IMR-90 (cell line): Measurements from ENCODE around the gene TMEM163. TPM values are rescaled to one million over a fixed set of nuclear protein-coding genes. Genes with fewer than 3 reads are reported as not detected.

Experiments
- ATAC-seq: fragments of 200-7000 bp; cut with Tn5 transposase; 2 replicates; pipeline ENCODE4 v1.9.1; 2020; ENCODE audit warnings: low read depth, mild to moderate bottlenecking, moderate library complexity
- BruUV-seq: library from RNA; stranded (reverse); fragments of 400-500 nt; replicated peaks from 2 replicates; lab custom pipeline; 2021; lab: Mats Ljungman, UMichigan
- CTCF ChIA-PET: fragments of 300-600 bp; formaldehyde crosslinking; extraction: SDS; loops from one replicate; lab custom pipeline; 2021; ENCODE audit warnings: antibody characterized with exemption; lab: Yijun Ruan, JAX
- POLR2A ChIA-PET: fragments of 300-600 bp; sonication (Branson Sonifier 250); formaldehyde crosslinking; loops from one replicate; lab custom pipeline; 2022; ENCODE audit warnings: antibody characterized with exemption; ENCODE audit not compliant: unreplicated experiment; lab: Charles Lee
- DNase-seq: peaks from one replicate; pipeline ENCODE4 v3.0.0; 2013
- H2AFZ ChIP-seq: replicated peaks from 2 replicates; pipeline ENCODE3; 2013; ENCODE audit warnings: low read length, mild to moderate bottlenecking; ENCODE audit not compliant: poor library complexity
- H2AK5ac ChIP-seq: 2 replicates; pipeline ENCODE4 v1.6.1; 2013; ENCODE audit warnings: low read depth, low read length, inconsistent platforms
- H2AK9ac ChIP-seq: replicated peaks from 2 replicates; pipeline ENCODE3; 2013; ENCODE audit warnings: mild to moderate bottlenecking, low read depth, low read length, moderate library complexity; ENCODE audit not compliant: poor library complexity
- H2BK120ac ChIP-seq: 2 replicates; pipeline ENCODE4 v1.6.1; 2013; ENCODE audit warnings: low read depth, low read length, inconsistent platforms
- H2BK15ac ChIP-seq: 3 replicates; pipeline ENCODE4 v1.6.1; 2013; ENCODE audit warnings: low read depth, low read length, inconsistent platforms
- H2BK20ac ChIP-seq: 2 replicates; pipeline ENCODE4 v1.6.1; 2013; ENCODE audit warnings: low read depth, mild to moderate bottlenecking, inconsistent platforms, low read length, moderate library complexity
- H2BK5ac ChIP-seq: 2 replicates; pipeline ENCODE4 v1.6.1; 2013; ENCODE audit warnings: mild to moderate bottlenecking, low read depth, low read length, inconsistent platforms; ENCODE audit not compliant: poor library complexity, severe bottlenecking
- H3K14ac ChIP-seq: replicated peaks from 2 replicates; pipeline ENCODE4 v1.6.1; 2013; ENCODE audit warnings: low read depth, low read length, inconsistent platforms
- H3K18ac ChIP-seq: 2 replicates; pipeline ENCODE4 v1.6.1; 2013; ENCODE audit warnings: low read depth, low read length, control low read depth
- H3K23ac ChIP-seq: 2 replicates; pipeline ENCODE4 v1.6.1; 2013; ENCODE audit warnings: low read depth, low read length, inconsistent platforms
- H3K27ac ChIP-seq: 2 replicates; pipeline ENCODE4 v1.5.1; 2013; ENCODE audit warnings: mild to moderate bottlenecking, control low read depth, low read length; ENCODE audit not compliant: insufficient read depth
- H3K27me3 ChIP-seq: 2 replicates; pipeline ENCODE4 v1.6.1; 2013; ENCODE audit warnings: low read length; ENCODE audit not compliant: control insufficient read depth, insufficient read depth
- H3K36me3 ChIP-seq: 2 replicates; pipeline ENCODE4 v1.6.1; 2013; ENCODE audit warnings: low read length, mixed read lengths; ENCODE audit not compliant: control insufficient read depth, insufficient read depth
- H3K4ac ChIP-seq: 2 replicates; pipeline ENCODE4 v1.6.1; 2013; ENCODE audit warnings: low read depth, low read length, inconsistent platforms
- H3K4me1 ChIP-seq: 2 replicates; pipeline ENCODE4 v1.6.1; 2013; ENCODE audit warnings: low read length, mixed read lengths; ENCODE audit not compliant: control insufficient read depth, insufficient read depth
- H3K4me2 ChIP-seq: 2 replicates; pipeline ENCODE4 v1.6.1; 2013; ENCODE audit warnings: low read depth, mild to moderate bottlenecking, control low read depth, low read length, moderate library complexity
- H3K4me3 ChIP-seq: 2 replicates; pipeline ENCODE4 v1.5.1; 2013; ENCODE audit warnings: low read depth, mild to moderate bottlenecking, control low read depth, low read length, moderate library complexity; ENCODE audit not compliant: insufficient read depth
- H3K56ac ChIP-seq: 2 replicates; pipeline ENCODE4 v1.6.1; 2013; ENCODE audit warnings: low read length, inconsistent platforms; ENCODE audit not compliant: insufficient read depth; ENCODE audit errors: extremely low read depth
- H3K79me1 ChIP-seq, 2 experiments: 2 replicates each; pipeline ENCODE4 v1.6.1; 2013; ENCODE audit warnings: low read length in 2 of 2, inconsistent platforms in 1 of 2, low read depth in 1 of 2
- H3K9ac ChIP-seq: 2 replicates; pipeline ENCODE4 v1.6.1; 2013; ENCODE audit warnings: low read depth, low read length, control low read depth
- H3K9me1 ChIP-seq: 2 replicates; pipeline ENCODE4 v1.6.1; 2013; ENCODE audit warnings: low read length, inconsistent platforms; ENCODE audit not compliant: insufficient read depth
- H3K9me3 ChIP-seq: 2 replicates; pipeline ENCODE4 v1.6.1; 2013; ENCODE audit warnings: low read length; ENCODE audit not compliant: control insufficient read depth, insufficient read depth
- H4K20me1 ChIP-seq: 2 replicates; pipeline ENCODE4 v1.6.1; 2013; ENCODE audit warnings: low read length, inconsistent platforms; ENCODE audit not compliant: insufficient read depth
- H4K5ac ChIP-seq: 2 replicates; pipeline ENCODE4 v1.6.1; 2013; ENCODE audit warnings: mild to moderate bottlenecking, low read depth, low read length, control low read depth
- H4K8ac ChIP-seq, 2 experiments: 2 replicates each; pipeline ENCODE4 v1.6.1; 2013; ENCODE audit warnings: low read depth in 2 of 2, low read length in 2 of 2, control low read depth in 1 of 2, inconsistent platforms in 1 of 2
- H4K91ac ChIP-seq: 2 replicates; pipeline ENCODE4 v1.6.1; 2013; ENCODE audit warnings: low read depth, low read length, inconsistent platforms; ENCODE audit not compliant: insufficient read depth
- BHLHE40 ChIP-seq: fragments of 150-350 bp; IDR thresholded peaks from 2 replicates; pipeline ENCODE4 v1.6.1; 2016; ENCODE audit warnings: mild to moderate bottlenecking, low read depth, low read length
- CEBPB ChIP-seq: IDR thresholded peaks from 2 replicates; pipeline ENCODE4 v1.6.1; 2012; ENCODE audit warnings: low read depth, low read length, improper control_type of control experiment
- CHD1 ChIP-seq: IDR thresholded peaks from 2 replicates; pipeline ENCODE4 v1.6.1; 2012; ENCODE audit warnings: low read depth, low read length, improper control_type of control experiment
- CTCF ChIP-seq: conservative IDR thresholded peaks from 2 replicates; pipeline ENCODE4 v1.5.1; 2012; ENCODE audit warnings: mild to moderate bottlenecking, low read depth, low read length, improper control_type of control experiment
- ELK1 ChIP-seq: fragments of 150-350 bp; IDR thresholded peaks from 2 replicates; pipeline ENCODE4 v1.6.1; 2016; ENCODE audit warnings: low read depth, mild to moderate bottlenecking, low read length, moderate library complexity, borderline replicate concordance
- FOS ChIP-seq: fragments of 150-350 bp; IDR thresholded peaks from 2 replicates; pipeline ENCODE4 v1.6.1; 2016; ENCODE audit warnings: low read depth, low read length
- MAFK ChIP-seq: IDR thresholded peaks from 2 replicates; pipeline ENCODE4 v1.6.1; 2012; ENCODE audit warnings: low read depth, low read length, improper control_type of control experiment
- MAZ ChIP-seq: IDR thresholded peaks from 2 replicates; pipeline ENCODE4 v1.6.1; 2012; ENCODE audit warnings: low read depth, mild to moderate bottlenecking, low read length, improper control_type of control experiment, moderate library complexity, borderline replicate concordance
- MXI1 ChIP-seq: IDR thresholded peaks from 2 replicates; pipeline ENCODE4 v1.6.1; 2012; ENCODE audit warnings: low read depth, mild to moderate bottlenecking, low read length, moderate library complexity, borderline replicate concordance
- NFE2L2 ChIP-seq: fragments of 150-350 bp; IDR thresholded peaks from 2 replicates; pipeline ENCODE4 v1.6.1; 2016; ENCODE audit warnings: low read depth, mild to moderate bottlenecking, low read length
- POLR2A ChIP-seq: IDR thresholded peaks from 2 replicates; pipeline ENCODE4 v1.6.1; 2012; ENCODE audit warnings: mild to moderate bottlenecking, low read depth, low read length
- RAD21 ChIP-seq: IDR thresholded peaks from 2 replicates; pipeline ENCODE4 v1.6.1; 2012; ENCODE audit warnings: low read length, improper control_type of control experiment
- RFX5 ChIP-seq: IDR thresholded peaks from 2 replicates; pipeline ENCODE4 v1.8.0; 2012; ENCODE audit warnings: low read depth, mild to moderate bottlenecking, low read length, moderate library complexity
- SMC3 ChIP-seq: fragments of 150-350 bp; IDR thresholded peaks from 2 replicates; pipeline ENCODE4 v1.6.1; 2016; ENCODE audit warnings: low read depth, mild to moderate bottlenecking, antibody characterized with exemption, low read length, moderate library complexity
- USF2 ChIP-seq: fragments of 150-350 bp; IDR thresholded peaks from 2 replicates; pipeline ENCODE4 v1.6.1; 2017; ENCODE audit warnings: mild to moderate bottlenecking, antibody characterized with exemption, low read length, low read depth
- WGBS, 2 experiments: methylation state at CpG; one replicate each; pipeline versions ENCODE4 v1.1.5 to v1.1.7; 2013; ENCODE audit warnings: missing lambda C conversion rate in 2 of 2; ENCODE audit not compliant: insufficient read length in 1 of 2; ENCODE audit errors: extremely low coverage in 2 of 2; 5-methylcytosine and 5-hydroxymethylcytosine counted together
- dilution Hi-C: fragments of 300-500 bp; cut with HindIII; formaldehyde crosslinking; loops from one replicate; pipeline ENCODE4 v1.14.3; 2018; ENCODE audit warnings: low sequenced_read_pairs; ENCODE audit not compliant: unreplicated experiment
- in situ Hi-C: fragments of 300-500 bp; cut with MboI; formaldehyde crosslinking; loops from 3 replicates; pipeline ENCODE4 v1.14.3; 2019; ENCODE audit warnings: low sequenced_read_pairs, inconsistent platforms, mixed read lengths
- intact Hi-C: fragments of 100-400 bp; cut with micrococcal nuclease; formaldehyde crosslinking; loops from 2 replicates; pipeline ENCODE4 v1.10.0; 2022
- polyA plus RNA-seq, 3 experiments: library from polyadenylated mRNA; depleted of rRNA; stranded (reverse); fragments of >200 nt; gene quantifications; 2 replicates each; pipeline ENCODE4 v1.2.3, GENCODE V29; 2012; ENCODE audit warnings: low replicate concordance in 1 of 3
- total RNA-seq: library from RNA; depleted of rRNA; stranded (reverse); fragments of >200 nt; gene quantifications from 2 replicates; pipeline ENCODE4 v1.2.3, GENCODE V29; 2012

Gene TMEM163
- total and polyA plus RNA-seq, 2 of the 4 experiments (the other 2 are of a cell fraction), result not detected

GRCh38 chr2:134452042-134452733 is 266.6 kb downstream of the TMEM163 start:
- H3K4me3 ChIP-seq, result no peak overlapping the region
- H2AK9ac ChIP-seq, result no peak overlapping the region
- no peak overlapping the region for H4K91ac ChIP-seq
- peaks cover 0 to 5% of the 10 kb centered on the region in 2 experiments; a peak in 1 of 4 replicates for H3K79me1 ChIP-seq
- no peak for DNase-seq
- H2BK120ac ChIP-seq, result no peak overlapping the region
- no peak overlapping the region for H3K23ac ChIP-seq
- no peak overlapping the region for H4K5ac ChIP-seq
- H2AFZ ChIP-seq, result no peak overlapping the region
- H4K8ac ChIP-seq, result no peak overlapping the region
- H3K4ac ChIP-seq, result no peak overlapping the region
- H3K9me1 ChIP-seq, result 0 out of 2 replicates have a peak, but pooled peaks cover 4% of the 10 kb centered on the region
- no peak overlapping the region for H2BK5ac ChIP-seq
- CTCF ChIA-PET, result interaction anchor here (0.5 to 1.9 kb wide), 5 partner anchors 21 to 1260 kb away, joined by 3 to 20 read pairs (median 9); no protein-coding TSS in a partner anchor
- H3K9me3 ChIP-seq, result no peaks in the 10 kb centered on the region
- no peak overlapping the region for H2BK20ac ChIP-seq
- H3K4me2 ChIP-seq, result no peak overlapping the region
- in situ Hi-C loops (loop anchor here (10.0 kb wide), 1 partner anchor 567 kb away; no protein-coding TSS in a partner anchor), dilution Hi-C loops (no loop called here), intact Hi-C loops (no loop called here)
- H3K27ac ChIP-seq, result no peak overlapping the region
- no peak overlapping the region for H3K18ac ChIP-seq
- H4K20me1 ChIP-seq, result no peaks in the 10 kb centered on the region
- no peak overlapping the region for H3K9ac ChIP-seq
- no peaks in the 10 kb centered on the region for H3K4me1 ChIP-seq
- H3K56ac ChIP-seq, result no peak overlapping the region
- H2BK15ac ChIP-seq, result no peak overlapping the region
- BruUV-seq, result no TSS peak
- H3K27me3 ChIP-seq, result no peaks in the 10 kb centered on the region
- ATAC-seq, result no peak
- POLR2A ChIA-PET, result no interaction called here
- H2AK5ac ChIP-seq, result no peak overlapping the region
- no peak overlapping the region for H3K14ac ChIP-seq
- H3K36me3 ChIP-seq, result peaks cover 50% of the 10 kb centered on the region
- WGBS, 2 experiments, result 83% methylated on average over 2 of the region's 9 CpGs; no CpG with 5 or more reads in 1 of the 2 experiments
- no peak for TF ChIP-seq MAFK
- TF ChIP-seq BHLHE40, result no peak
- TF ChIP-seq SMC3, result no peak
- TF ChIP-seq USF2, result no peak
- no peak for TF ChIP-seq MXI1
- TF ChIP-seq ELK1, result no peak
- no peak for TF ChIP-seq CEBPB
- TF ChIP-seq NFE2L2, result no peak
- no peak for TF ChIP-seq MAZ
- TF ChIP-seq RAD21, result no peak
- TF ChIP-seq CHD1, result no peak
- TF ChIP-seq RFX5, result no peak
- no peak for TF ChIP-seq POLR2A
- TF ChIP-seq CTCF, result no peak
- TF ChIP-seq FOS, result no peak
